ENCODE measurements around the gene DMD.

The DMD gene

DNA sequence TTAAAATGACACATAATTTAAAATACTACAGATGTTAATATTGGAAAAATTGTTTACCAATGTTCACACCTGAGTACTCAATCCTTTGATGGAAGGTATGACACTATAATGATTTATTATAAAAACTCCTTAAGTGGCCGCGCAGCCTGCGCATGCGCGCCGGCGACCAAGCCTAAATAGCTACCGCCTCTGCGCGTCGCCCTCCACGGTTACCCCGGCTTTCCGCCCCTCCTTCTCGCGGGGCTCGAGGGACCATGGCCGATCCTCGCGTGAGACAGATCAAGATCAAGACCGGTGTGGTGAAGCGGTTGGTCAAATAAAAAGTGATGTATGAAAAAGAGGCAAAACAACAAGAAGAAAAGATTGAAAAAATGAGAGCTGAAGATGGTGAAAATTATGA lies 170.2 kb downstream of the DMD start:
- no peak for DNase-seq (ENCODE audit: low read depth)

GRCh38 chrX:33032700-33033099 lies 178.6 kb downstream of the DMD start:
- DNase-seq (ENCODE audit: low read depth), result no peak

- DNase-seq (ENCODE audit: low read depth), result no peak
Observed at GRCh38 chrX:33014949-33015348, 196.4 kb downstream of the DMD start.

GRCh38 chrX:33014086-33014485 lies 197.3 kb downstream of the DMD start:
- no peak for DNase-seq (ENCODE audit: low read depth)

GRCh38 chrX:33001107-33001506 lies 210.2 kb downstream of the DMD start:
- DNase-seq (ENCODE audit: low read depth), result no peak

GRCh38 chrX:32998776-32999175 lies 212.6 kb downstream of the DMD start:
- no peak for DNase-seq (ENCODE audit: low read depth)

DNA sequence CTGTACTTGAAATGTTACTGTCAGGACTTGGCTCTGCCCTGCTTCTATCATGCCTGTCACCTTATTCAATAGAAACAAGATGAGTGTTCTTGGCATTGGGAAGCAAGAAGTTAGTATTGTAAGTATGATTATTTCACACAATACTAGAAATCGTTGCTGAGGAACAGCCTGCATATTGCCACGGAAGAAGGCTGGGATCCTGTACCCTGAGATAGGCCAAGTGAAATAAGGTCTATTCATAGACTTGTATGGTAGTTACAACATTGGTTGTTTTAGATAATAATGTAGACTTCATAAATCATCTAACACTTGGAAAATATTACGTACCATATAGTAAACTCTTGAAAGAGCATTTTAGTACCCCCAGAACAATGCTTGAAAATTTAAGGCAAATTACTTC lies 215.9 kb downstream of the DMD start:
- no peak for DNase-seq (ENCODE audit: low read depth)

DNA sequence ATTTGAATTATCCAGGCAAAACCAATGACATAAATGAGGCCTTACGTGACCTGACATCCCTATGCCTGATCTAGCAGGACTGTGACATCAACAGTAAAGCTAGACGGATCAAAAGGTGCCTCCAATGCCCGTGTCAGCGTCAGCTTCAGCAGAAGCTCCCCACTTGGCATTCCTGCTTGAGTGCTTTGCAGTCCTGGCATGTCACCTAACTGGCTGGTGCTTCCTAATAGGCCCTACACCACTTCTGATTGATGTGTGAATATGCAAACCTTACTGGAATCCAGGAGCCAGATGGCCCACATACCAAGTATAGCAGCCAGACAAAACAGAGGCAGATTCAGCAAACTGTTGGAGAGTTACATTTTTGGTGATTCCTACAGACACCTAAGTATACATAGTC lies 224.2 kb downstream of the DMD start:
- DNase-seq (ENCODE audit: low read depth), result no peak

- no peak for DNase-seq (ENCODE audit: low read depth)
Observed at GRCh38 chrX:32985544-32985943, 225.8 kb downstream of the DMD start.

DNA sequence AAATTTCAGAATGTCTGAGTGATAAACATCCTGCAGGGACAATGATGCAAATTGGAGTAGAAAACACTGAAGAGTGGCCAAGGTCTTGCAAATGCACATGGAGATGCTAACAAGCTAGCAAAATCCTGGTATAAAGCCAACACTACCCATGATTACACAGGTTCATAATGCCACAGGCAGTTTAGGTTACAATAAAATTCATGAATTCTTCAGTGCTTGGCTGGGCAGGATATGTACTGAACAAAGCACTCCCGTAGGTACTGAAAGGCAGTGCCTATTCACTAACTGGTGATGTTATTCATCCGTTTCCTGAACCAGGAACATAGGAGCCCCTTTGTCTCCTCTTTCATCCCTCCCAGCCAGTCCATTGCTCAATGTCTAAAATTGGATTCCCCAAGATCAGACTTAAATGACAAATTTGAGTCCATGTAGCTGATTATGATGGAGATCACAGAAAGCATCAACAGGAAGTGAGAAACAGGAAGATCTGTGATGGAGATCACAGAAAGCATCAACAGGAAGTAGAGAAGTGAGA lies 244.5 kb downstream of the DMD start:
- DNase-seq (ENCODE audit: low read depth), result no peak

DNA sequence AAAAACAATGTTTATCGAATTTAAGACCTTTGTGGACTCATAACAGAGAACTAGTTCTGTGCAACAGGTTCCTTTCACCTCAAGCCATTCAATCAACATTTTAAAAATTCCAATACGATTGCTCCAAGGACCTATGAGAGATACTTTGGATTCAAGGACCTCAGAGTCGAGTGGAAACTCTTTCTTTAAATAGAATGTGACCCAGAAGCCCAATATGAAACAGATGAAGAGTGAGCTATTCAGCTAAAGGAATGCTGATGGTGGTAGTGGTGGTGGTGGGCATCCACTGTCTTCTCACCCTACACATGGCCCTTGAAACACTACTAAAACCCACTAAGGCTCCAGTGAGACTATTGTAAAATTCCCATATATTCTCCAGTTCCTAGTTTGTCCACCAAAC lies 257.2 kb downstream of the DMD start:
- DNase-seq (ENCODE audit: low read depth), result no peak

GRCh38 chrX:32948130-32948529 lies 263.2 kb downstream of the DMD start:
- no peak for DNase-seq (ENCODE audit: low read depth)

GRCh38 chrX:32937043-32937442 lies 274.3 kb downstream of the DMD start:
- no peak for DNase-seq (ENCODE audit: low read depth)

DNA sequence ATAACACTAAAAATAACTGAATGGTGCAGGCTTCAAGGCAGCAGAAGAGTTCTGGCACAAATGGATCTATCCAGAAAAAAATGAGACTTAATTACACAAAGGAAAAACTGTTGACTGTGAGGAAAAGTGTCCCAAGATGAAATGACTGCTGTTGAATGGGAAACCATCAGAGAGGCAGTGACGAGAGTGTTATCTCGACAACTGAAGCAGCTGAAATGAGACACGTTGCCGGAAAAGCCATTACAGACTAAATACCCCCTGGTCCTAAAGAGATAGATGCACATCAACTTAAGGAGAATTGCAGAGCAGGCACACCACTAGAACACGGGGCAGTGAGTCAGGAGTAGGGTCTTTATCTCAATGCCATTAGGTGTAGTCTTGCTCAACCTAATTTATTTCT lies 277.8 kb downstream of the DMD start:
- DNase-seq (ENCODE audit: low read depth), result no peak

DNA sequence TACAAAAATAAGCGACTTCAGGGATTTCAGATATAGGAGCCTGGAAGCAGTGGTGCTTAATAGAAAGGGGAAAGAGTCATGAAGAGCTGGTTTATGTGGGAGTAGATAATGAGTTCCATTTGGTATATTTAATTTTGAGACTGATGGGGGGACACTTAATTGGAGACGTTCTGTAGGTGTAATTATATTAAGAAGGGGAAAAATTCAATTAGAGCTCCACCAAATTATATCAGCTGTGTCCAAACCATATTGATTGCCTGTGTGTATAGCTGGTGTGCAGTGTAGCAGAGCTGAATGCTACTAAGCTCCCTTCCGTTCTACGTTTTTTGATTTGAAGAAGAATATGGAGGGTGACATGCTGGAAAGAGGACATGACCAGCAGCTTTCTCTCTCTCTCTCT lies 282.3 kb downstream of the DMD start:
- DNase-seq (ENCODE audit: low read depth), result no peak

- DNase-seq (ENCODE audit: low read depth), result no peak
Observed at GRCh38 chrX:32896088-32896487, 315.3 kb downstream of the DMD start.

GRCh38 chrX:32894679-32895078 lies 316.7 kb downstream of the DMD start:
- no peak for DNase-seq (ENCODE audit: low read depth)

DNA sequence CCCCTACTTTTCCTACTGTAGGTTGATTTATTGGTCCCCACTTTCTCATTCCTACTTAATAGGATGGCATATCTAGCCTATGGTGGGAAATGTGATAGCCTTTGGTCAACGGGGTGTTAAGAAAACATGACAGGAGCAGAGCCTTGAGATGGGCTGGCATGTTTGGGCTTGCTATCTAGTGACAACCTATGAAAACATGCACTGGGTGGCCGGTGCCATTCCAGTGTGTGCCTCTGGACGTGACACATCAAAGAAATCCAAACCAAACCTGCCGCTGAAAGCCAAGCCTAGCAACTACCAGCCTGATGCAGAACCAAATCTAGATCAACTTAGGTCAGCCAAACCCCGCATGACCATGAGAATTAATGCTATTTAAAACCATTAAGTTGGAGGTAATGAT lies 317.6 kb downstream of the DMD start:
- DNase-seq (ENCODE audit: low read depth), result no peak

GRCh38 chrX:32877592-32877991 lies 333.8 kb downstream of the DMD start:
- DNase-seq (ENCODE audit: low read depth), result no peak

DNA sequence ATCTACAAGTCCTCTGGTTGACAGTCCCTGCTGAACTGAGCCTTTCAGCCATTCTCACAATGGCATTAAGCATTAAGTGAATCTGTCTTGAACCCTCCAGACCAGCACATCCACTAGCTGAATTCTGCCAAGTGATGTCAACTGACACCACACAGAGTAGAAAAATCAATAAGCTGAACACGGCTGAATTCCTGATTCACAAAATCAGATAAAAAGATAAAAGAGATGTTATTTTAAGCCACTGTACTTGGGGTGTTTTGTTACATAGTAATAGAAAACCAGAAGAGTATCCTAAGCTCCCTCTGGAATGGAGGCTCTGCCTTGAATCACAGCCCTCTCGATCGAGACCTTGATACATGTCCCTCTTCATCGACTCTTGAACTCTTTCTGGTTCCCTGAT lies 336.5 kb downstream of the DMD start:
- DNase-seq (ENCODE audit: low read depth), result no peak

DNA sequence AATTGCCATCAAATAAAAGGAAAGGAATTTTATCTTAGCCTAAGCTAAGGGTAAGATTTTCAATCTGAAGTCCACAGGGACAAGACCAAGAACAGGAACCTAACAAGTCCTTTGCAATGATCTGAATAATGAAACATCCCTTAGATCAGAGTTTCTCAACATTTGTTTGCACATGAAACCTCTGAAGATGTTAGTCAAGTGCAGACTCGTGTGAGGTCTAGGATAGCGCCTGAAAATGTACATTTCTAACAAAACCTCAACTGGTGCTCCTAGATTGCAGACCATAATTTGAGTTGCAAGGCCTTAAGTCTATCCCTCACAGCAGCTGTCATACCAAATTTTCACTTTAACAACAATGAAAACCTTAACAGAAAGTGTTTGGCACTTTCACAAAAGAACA lies 337.6 kb downstream of the DMD start:
- no peak for DNase-seq (ENCODE audit: low read depth)

DNA sequence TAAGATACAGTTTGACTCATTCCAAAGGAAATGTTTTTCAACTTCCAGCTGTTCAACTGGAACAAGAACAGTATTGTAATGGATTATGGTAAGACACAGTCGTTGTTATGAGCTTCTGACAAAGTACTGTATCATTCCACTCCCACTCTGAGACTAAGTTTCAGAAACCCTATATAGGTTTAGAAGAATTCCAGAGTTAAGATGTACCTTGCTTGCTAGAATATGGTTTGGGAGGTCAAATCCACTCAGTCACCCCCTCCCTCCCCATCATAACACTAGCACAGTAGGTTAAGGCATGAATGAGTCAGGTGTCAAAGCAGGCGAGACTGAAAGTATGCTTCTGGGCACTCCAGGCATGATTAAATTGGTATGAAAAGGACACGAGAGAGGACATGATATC lies 339.7 kb downstream of the DMD start:
- no peak for DNase-seq (ENCODE audit: low read depth)

DNA sequence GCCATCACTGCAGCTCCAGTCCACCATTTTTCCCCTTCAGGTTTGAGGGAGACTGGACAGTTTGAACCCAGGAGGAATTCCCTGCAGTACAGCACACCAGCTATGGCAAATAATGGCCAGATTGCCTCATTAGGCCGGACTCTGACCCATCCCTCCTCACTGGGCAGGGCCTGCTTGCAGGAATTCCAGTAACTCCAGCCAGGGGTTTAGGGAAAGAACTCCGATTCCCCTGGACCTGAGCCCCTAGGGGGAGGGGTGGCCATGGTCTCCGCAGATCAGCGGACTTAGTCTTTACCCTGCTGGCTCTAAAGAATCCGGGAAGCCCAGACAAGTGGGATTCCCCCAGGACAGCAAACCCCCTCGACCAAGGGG lies 342.8 kb downstream of the DMD start:
- DNase-seq (ENCODE audit: low read depth), result no peak

- DNase-seq (ENCODE audit: low read depth), result no peak
Observed at GRCh38 chrX:32867781-32868523, 343.4 kb downstream of the DMD start.
